CD4-positive, alpha-beta memory T cell (primary cell): ENCODE data around the gene STK10. TPM values are rescaled to one million over a fixed set of nuclear protein-coding genes. Genes with fewer than 3 reads are reported as not detected.

Experiments used
- CTCF ChIA-PET: fragments of 350-600 bp; sonication (Branson Sonifier 250); formaldehyde crosslinking; loops from one replicate; lab custom pipeline; 2021; ENCODE audit warnings: inconsistent platforms; ENCODE audit not compliant: partially characterized antibody; lab: Charles Lee
- POLR2A ChIA-PET: fragments of 350-600 bp; sonication (Branson Sonifier 250); formaldehyde crosslinking; loops from one replicate; lab custom pipeline; 2021; ENCODE audit not compliant: partially characterized antibody; lab: Charles Lee
- DNase-seq, 5 donors: peaks; one replicate each; pipeline versions ENCODE4 v3.0.0 to v3.0.0-alpha.2; 2020 to 2022; ENCODE audit warnings: mixed read lengths in 1 of 5
- H3K27ac ChIP-seq: one replicate; pipeline ENCODE4 v1.7.0; 2013; ENCODE audit warnings: low read depth, low read length
- H3K27me3 ChIP-seq: 2 replicates; pipeline ENCODE4 v1.7.0; 2013; ENCODE audit warnings: mild to moderate bottlenecking, low read length, moderate library complexity; ENCODE audit not compliant: insufficient read depth
- H3K36me3 ChIP-seq: 2 replicates; pipeline ENCODE4 v1.7.0; 2013; ENCODE audit warnings: mild to moderate bottlenecking, low read length, moderate library complexity; ENCODE audit not compliant: insufficient read depth
- H3K4me1 ChIP-seq: 2 replicates; pipeline ENCODE4 v1.7.0; 2013; ENCODE audit warnings: mild to moderate bottlenecking, low read length, moderate library complexity; ENCODE audit not compliant: insufficient read depth
- H3K4me3 ChIP-seq, 2 donors: one replicate each; pipeline ENCODE4 v1.7.0; 2013; ENCODE audit warnings: low read length in 2 of 2, mild to moderate bottlenecking in 1 of 2
- H3K9me3 ChIP-seq, 2 donors: one replicate each; pipeline ENCODE4 v1.7.0; 2013; ENCODE audit warnings: low read length in 2 of 2, control low read depth in 1 of 2; ENCODE audit not compliant: control insufficient read depth in 1 of 2
- H3K27ac Mint-ChIP-seq, 7 donors: one replicate each; pipeline ENCODE4 v1.8.0; 2020 to 2021; ENCODE audit warnings: mixed read lengths in 7 of 7, mild to moderate bottlenecking in 6 of 7, inconsistent platforms in 3 of 7, moderate library complexity in 3 of 7
- H3K27me3 Mint-ChIP-seq, 2 donors: one replicate each; pipeline ENCODE4 v1.8.0; 2020 to 2021; ENCODE audit warnings: mixed read lengths in 2 of 2
- H3K36me3 Mint-ChIP-seq, 2 donors: one replicate each; pipeline ENCODE4 v1.8.0; 2020 to 2021; ENCODE audit warnings: mixed read lengths in 2 of 2, inconsistent platforms in 1 of 2, mild to moderate bottlenecking in 1 of 2
- H3K4me1 Mint-ChIP-seq, 4 donors: one replicate each; pipeline ENCODE4 v1.8.0; 2020 to 2021; ENCODE audit warnings: mixed read lengths in 4 of 4, mild to moderate bottlenecking in 1 of 4
- H3K4me3 Mint-ChIP-seq, 8 donors: one replicate each; pipeline ENCODE4 v1.8.0; 2020 to 2021; ENCODE audit warnings: mixed read lengths in 8 of 8, mild to moderate bottlenecking in 7 of 8, moderate library complexity in 6 of 8, inconsistent platforms in 3 of 8
- H3K9me3 Mint-ChIP-seq, 8 donors: one replicate each; pipeline ENCODE4 v1.8.0; 2020 to 2021; ENCODE audit warnings: mixed read lengths in 8 of 8, mild to moderate bottlenecking in 5 of 8, inconsistent platforms in 3 of 8, moderate library complexity in 1 of 8
- intact Hi-C: fragments of 100-400 bp; cut with micrococcal nuclease; formaldehyde crosslinking; loops from one replicate; pipeline ENCODE4 v1.15.1; 2023
- polyA plus RNA-seq, 2 donors: library from polyadenylated mRNA; unstranded; fragments of 300-500 nt; fragmentation: Illumina TruSeq; gene quantifications; one replicate each; pipeline ENCODE4 v1.2.3, GENCODE V29; 2021
- total RNA-seq, 2 experiments: library from RNA; stranded (reverse); gene quantifications; one replicate each; pipeline ENCODE4 v1.2.3, GENCODE V29; 2021

Gene STK10
- total and polyA plus RNA-seq, 4 experiments from 2014 or later = 24.6 to 314 (median 233) TPM

GRCh38 chr5:172048170-172048422 lies 139.9 kb downstream of the STK10 start:
- no peaks in the 10 kb centered on the region for H3K9me3 Mint-ChIP-seq
- Histone ChIP-seq H3K9me3 (no peaks in the 10 kb centered on the region), H3K36me3 (peaks cover 86% of the 10 kb centered on the region), H3K4me1 (no peaks in the 10 kb centered on the region), H3K27ac (no peak overlapping the region), H3K4me3 (no peak overlapping the region), H3K27me3 (no peaks in the 10 kb centered on the region)
- peak overlapping the region in 1 of 8 donors; percentile 17 for H3K4me3 Mint-ChIP-seq
- ChIA-PET POLR2A (no interaction called here), CTCF (interaction anchor here (2.7 kb wide), 1 partner anchor 136 kb away, joined by 7 read pairs; no protein-coding TSS in a partner anchor)
- DNase-seq = no peak
- H3K4me1 Mint-ChIP-seq = peaks cover 4 to 12% (median 7%) of the 10 kb centered on the region in 4 donors
- H3K27me3 Mint-ChIP-seq = no peaks in the 10 kb centered on the region
- peak overlapping the region in 3 of 7 donors; percentile 58 to 90 (median 86) for H3K27ac Mint-ChIP-seq
- H3K36me3 Mint-ChIP-seq = peaks cover 62 to 85% of the 10 kb centered on the region in 2 donors
- intact Hi-C loops = no loop called here

GRCh38 chr5:172046593-172046992 lies 141.4 kb downstream of the STK10 start:
- H3K9me3 Mint-ChIP-seq = no peaks in the 10 kb centered on the region
- H3K27ac Mint-ChIP-seq = peak overlapping the region in 2 of 7 donors; percentile 24 to 53
- intact Hi-C loops = no loop called here
- H3K27me3 Mint-ChIP-seq = no peaks in the 10 kb centered on the region
- no peaks in the 10 kb centered on the region for H3K9me3 ChIP-seq
- no peaks in the 10 kb centered on the region for H3K4me1 ChIP-seq
- ChIA-PET POLR2A (no interaction called here), CTCF (interaction anchor here (0.9 to 2.7 kb wide), 3 partner anchors 9 to 135 kb away, joined by 3 to 7 read pairs (median 7); no protein-coding TSS in a partner anchor)
- H3K4me3 Mint-ChIP-seq = no peak overlapping the region
- H3K36me3 ChIP-seq = peaks cover 71% of the 10 kb centered on the region
- H3K4me3 ChIP-seq = no peak overlapping the region
- H3K27me3 ChIP-seq = no peaks in the 10 kb centered on the region
- H3K36me3 Mint-ChIP-seq = peaks cover 47 to 75% of the 10 kb centered on the region in 2 donors
- DNase-seq = no peak
- H3K4me1 Mint-ChIP-seq = peaks cover 4 to 13% (median 9%) of the 10 kb centered on the region in 4 donors
- no peak overlapping the region for H3K27ac ChIP-seq

- intact Hi-C loops = no loop called here
- Histone ChIP-seq H3K4me3 (no peak overlapping the region), H3K9me3 (no peaks in the 10 kb centered on the region), H3K36me3 (peaks cover 59% of the 10 kb centered on the region), H3K27me3 (no peaks in the 10 kb centered on the region), H3K27ac (no peak overlapping the region), H3K4me1 (no peaks in the 10 kb centered on the region)
- CTCF ChIA-PET = interaction anchor here (1.8 kb wide), 1 partner anchor 15 kb away, joined by 7 read pairs; no protein-coding TSS in a partner anchor
- Mint-ChIP-seq H3K27me3 (no peaks in the 10 kb centered on the region), H3K4me3 (no peak overlapping the region), H3K4me1 (peaks cover 6 to 15% (median 10%) of the 10 kb centered on the region in 4 donors), H3K36me3 (peaks cover 40 to 67% of the 10 kb centered on the region in 2 donors), H3K27ac (peak overlapping the region in 3 of 7 donors; percentile 48 to 73 (median 57)), H3K9me3 (no peaks in the 10 kb centered on the region)
- no peak for DNase-seq
- POLR2A ChIA-PET = no interaction called here
Observed at GRCh38 chr5:172045315-172045632, 142.8 kb downstream of the STK10 start.

GRCh38 chr5:172044631-172045314 lies 143.3 kb downstream of the STK10 start:
- no peak overlapping the region for H3K4me3 ChIP-seq
- H3K4me1 Mint-ChIP-seq = peaks cover 10 to 18% (median 15%) of the 10 kb centered on the region in 4 donors
- ChIA-PET CTCF (interaction anchor here (1.1 kb wide), 1 partner anchor 14 kb away, joined by 4 read pairs; no protein-coding TSS in a partner anchor), POLR2A (no interaction called here)
- peaks cover 37 to 62% of the 10 kb centered on the region in 2 donors for H3K36me3 Mint-ChIP-seq
- intact Hi-C loops = no loop called here
- no peak overlapping the region for H3K4me3 Mint-ChIP-seq
- no peaks in the 10 kb centered on the region for H3K9me3 Mint-ChIP-seq
- no peaks in the 10 kb centered on the region for H3K9me3 ChIP-seq
- H3K27me3 ChIP-seq = no peaks in the 10 kb centered on the region
- peak overlapping the region in 5 of 7 donors; percentile 48 to 73 (median 57) for H3K27ac Mint-ChIP-seq
- H3K4me1 ChIP-seq = no peaks in the 10 kb centered on the region
- H3K36me3 ChIP-seq = peaks cover 54% of the 10 kb centered on the region
- H3K27ac ChIP-seq = no peak overlapping the region
- DNase-seq = no peak
- H3K27me3 Mint-ChIP-seq = no peaks in the 10 kb centered on the region

GRCh38 chr5:172043865-172044264 lies 144.2 kb downstream of the STK10 start:
- no peak overlapping the region for H3K4me3 ChIP-seq
- intact Hi-C loops = no loop called here
- H3K36me3 Mint-ChIP-seq = peaks cover 30 to 53% of the 10 kb centered on the region in 2 donors
- no peaks in the 10 kb centered on the region for H3K9me3 Mint-ChIP-seq
- no peaks in the 10 kb centered on the region for H3K27me3 Mint-ChIP-seq
- H3K9me3 ChIP-seq = no peaks in the 10 kb centered on the region
- peaks cover 45% of the 10 kb centered on the region for H3K36me3 ChIP-seq
- no peak overlapping the region for H3K27ac ChIP-seq
- DNase-seq = no peak
- peaks cover 7 to 13% (median 11%) of the 10 kb centered on the region in 4 donors for H3K4me1 Mint-ChIP-seq
- H3K4me1 ChIP-seq = no peaks in the 10 kb centered on the region
- H3K27me3 ChIP-seq = no peaks in the 10 kb centered on the region
- H3K27ac Mint-ChIP-seq = peak overlapping the region in 2 of 7 donors; percentile 47 to 59
- ChIA-PET POLR2A (no interaction called here), CTCF (interaction anchor here (0.6 to 1.1 kb wide), 2 partner anchors 15 to 145 kb away, joined by 3 to 4 read pairs; no protein-coding TSS in a partner anchor)
- H3K4me3 Mint-ChIP-seq = no peak overlapping the region

- no peak overlapping the region for H3K4me3 Mint-ChIP-seq
- POLR2A ChIA-PET = interaction anchor here (0.7 to 1.8 kb wide), 2 partner anchors 35 to 78 kb away, joined by 3 to 4 read pairs; partner anchors contain the start of gene FBXW11
- no peak overlapping the region for H3K27ac ChIP-seq
Observed at GRCh38 chr5:172042183-172042582, 145.8 kb downstream of the STK10 start.

GRCh38 chr5:172038167-172038566 lies 149.9 kb downstream of the STK10 start:
- Histone ChIP-seq H3K9me3 (no peaks in the 10 kb centered on the region), H3K4me1 (no peaks in the 10 kb centered on the region), H3K4me3 (no peak overlapping the region), H3K36me3 (peaks cover under 1% of the 10 kb centered on the region), H3K27ac (no peak overlapping the region), H3K27me3 (no peaks in the 10 kb centered on the region)
- POLR2A ChIA-PET = no interaction called here
- Mint-ChIP-seq H3K36me3 (peaks cover 6 to 9% of the 10 kb centered on the region in 2 donors), H3K4me3 (no peak overlapping the region), H3K9me3 (peaks cover 0 to 6% (median under 1%) of the 10 kb centered on the region in 8 donors), H3K27me3 (no peaks in the 10 kb centered on the region), H3K27ac (peak overlapping the region in 3 of 7 donors; percentile 35 to 57 (median 43)), H3K4me1 (peaks cover 8 to 14% (median 12%) of the 10 kb centered on the region in 4 donors)
- CTCF ChIA-PET = interaction anchor here (0.7 to 3.0 kb wide), 2 partner anchors 126 to 176 kb away, joined by 4 to 14 read pairs; no protein-coding TSS in a partner anchor
- no peak for DNase-seq
- intact Hi-C loops = no loop called here

More at GRCh38 chr5:172042183-172042582, 145.8 kb downstream of the STK10 start:
- DNase-seq = no peak
- Mint-ChIP-seq H3K27me3 (no peaks in the 10 kb centered on the region), H3K4me1 (peaks cover 8 to 9% (median 8%) of the 10 kb centered on the region in 4 donors), H3K27ac (peak overlapping the region in 3 of 7 donors; percentile 62 to 84 (median 69)), H3K36me3 (peaks cover 20 to 39% of the 10 kb centered on the region in 2 donors), H3K9me3 (peaks cover 0 to 6% (median under 1%) of the 10 kb centered on the region in 8 donors)
- no peaks in the 10 kb centered on the region for H3K4me1 ChIP-seq
- H3K27me3 ChIP-seq = no peaks in the 10 kb centered on the region
- H3K4me3 ChIP-seq = no peak overlapping the region
- peaks cover 33% of the 10 kb centered on the region for H3K36me3 ChIP-seq
- intact Hi-C loops = no loop called here
- CTCF ChIA-PET = interaction anchor here (1.5 to 4.7 kb wide), 2 partner anchors 131 to 238 kb away, joined by 4 to 63 read pairs; no protein-coding TSS in a partner anchor
- H3K9me3 ChIP-seq = no peaks in the 10 kb centered on the region
